Measurements from ENCODE around the gene SELL.

GRCh38 chr1:169682071-169682470 lies 29.3 kb downstream of the SELL start:
- no peak for TF ChIP-seq CTCF (IDR thresholded peaks at IDR 0.05 in 2 of 3, conservative IDR thresholded peaks at IDR 0.05 in 1 of 3; ENCODE audit: control insufficient read depth in 2 of 3, extremely low read depth in 1 of 3, insufficient read depth in 1 of 3, low read depth in 3 of 3, low read length in 3 of 3)
- no peak for TF ChIP-seq MYC (IDR thresholded peaks at IDR 0.05; ENCODE audit: insufficient read depth, insufficient read length, insufficient replicate concordance, low read length, severe bottlenecking)
- no peak for TF ChIP-seq ATF2 (IDR thresholded peaks at IDR 0.05; ENCODE audit: low read length)
- no peak for TF ChIP-seq ZNF274 (IDR thresholded peaks at IDR 0.05; ENCODE audit: insufficient read depth, insufficient read length)
- TF ChIP-seq NRF1 (conservative IDR thresholded peaks at IDR 0.05; ENCODE audit: low read depth, low read length) = no peak
- TF ChIP-seq POLR2A (IDR thresholded peaks at IDR 0.05; ENCODE audit: low read depth, low read length) = no peak

All from GM12878 (cell line).